Keratinocyte (primary cell): ENCODE results near the gene CAMK2D.

ENCODE experiments used
- EZH2 ChIP-seq: IDR thresholded peaks from one replicate; pipeline ENCODE4 v1.6.1; 2012; ENCODE audit warnings: inconsistent platforms, mild to moderate bottlenecking, low read length, moderate library complexity
- TF ChIP-seq, protein P1 (sequence below), 3 experiments: IDR thresholded peaks in 1 of 3; conservative IDR thresholded peaks in 1 of 3; optimal IDR thresholded peaks in 1 of 3; 2 replicates in 2 of 3; 3 replicates in 1 of 3; pipeline versions ENCODE3 to v1.5.1; 2011; ENCODE audit warnings: low read length in 3 of 3, mild to moderate bottlenecking in 3 of 3, moderate library complexity in 2 of 3, control low read depth in 1 of 3, inconsistent platforms in 1 of 3; ENCODE audit not compliant: insufficient read depth in 2 of 3; ENCODE audit errors: extremely low read depth in 1 of 3

DNA sequence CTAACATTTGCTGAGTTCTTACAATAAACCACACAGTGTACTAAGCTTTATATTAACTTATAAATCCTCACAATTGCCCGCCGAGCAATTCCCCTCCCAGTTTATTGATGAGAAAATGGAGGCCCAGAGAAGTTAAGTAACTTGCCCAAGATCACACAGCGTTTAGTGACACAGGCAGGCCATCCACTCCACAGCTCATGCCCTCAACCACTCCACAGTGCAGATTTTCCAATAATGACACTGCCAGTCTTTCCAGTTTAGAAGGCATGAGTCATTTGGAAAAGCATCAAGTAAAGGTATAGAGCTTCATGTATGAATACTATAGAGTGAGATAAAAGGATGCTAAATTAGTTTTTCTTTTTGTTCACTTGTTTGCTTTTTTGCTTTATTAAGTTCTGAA is 208.5 kb downstream of the CAMK2D start:
- TF ChIP-seq, protein P1, sequence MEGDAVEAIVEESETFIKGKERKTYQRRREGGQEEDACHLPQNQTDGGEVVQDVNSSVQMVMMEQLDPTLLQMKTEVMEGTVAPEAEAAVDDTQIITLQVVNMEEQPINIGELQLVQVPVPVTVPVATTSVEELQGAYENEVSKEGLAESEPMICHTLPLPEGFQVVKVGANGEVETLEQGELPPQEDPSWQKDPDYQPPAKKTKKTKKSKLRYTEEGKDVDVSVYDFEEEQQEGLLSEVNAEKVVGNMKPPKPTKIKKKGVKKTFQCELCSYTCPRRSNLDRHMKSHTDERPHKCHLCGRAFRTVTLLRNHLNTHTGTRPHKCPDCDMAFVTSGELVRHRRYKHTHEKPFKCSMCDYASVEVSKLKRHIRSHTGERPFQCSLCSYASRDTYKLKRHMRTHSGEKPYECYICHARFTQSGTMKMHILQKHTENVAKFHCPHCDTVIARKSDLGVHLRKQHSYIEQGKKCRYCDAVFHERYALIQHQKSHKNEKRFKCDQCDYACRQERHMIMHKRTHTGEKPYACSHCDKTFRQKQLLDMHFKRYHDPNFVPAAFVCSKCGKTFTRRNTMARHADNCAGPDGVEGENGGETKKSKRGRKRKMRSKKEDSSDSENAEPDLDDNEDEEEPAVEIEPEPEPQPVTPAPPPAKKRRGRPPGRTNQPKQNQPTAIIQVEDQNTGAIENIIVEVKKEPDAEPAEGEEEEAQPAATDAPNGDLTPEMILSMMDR (optimal IDR thresholded peaks at IDR 0.05 in 1 of 3, IDR thresholded peaks at IDR 0.05 in 1 of 3, conservative IDR thresholded peaks at IDR 0.05 in 1 of 3; ENCODE audit: extremely low read depth in 1 of 3, insufficient read depth in 2 of 3, low read length in 3 of 3), result no peak
- no peak for TF ChIP-seq EZH2
